ENCODE data around the gene BCAR1.

Gene BCAR1

DNA sequence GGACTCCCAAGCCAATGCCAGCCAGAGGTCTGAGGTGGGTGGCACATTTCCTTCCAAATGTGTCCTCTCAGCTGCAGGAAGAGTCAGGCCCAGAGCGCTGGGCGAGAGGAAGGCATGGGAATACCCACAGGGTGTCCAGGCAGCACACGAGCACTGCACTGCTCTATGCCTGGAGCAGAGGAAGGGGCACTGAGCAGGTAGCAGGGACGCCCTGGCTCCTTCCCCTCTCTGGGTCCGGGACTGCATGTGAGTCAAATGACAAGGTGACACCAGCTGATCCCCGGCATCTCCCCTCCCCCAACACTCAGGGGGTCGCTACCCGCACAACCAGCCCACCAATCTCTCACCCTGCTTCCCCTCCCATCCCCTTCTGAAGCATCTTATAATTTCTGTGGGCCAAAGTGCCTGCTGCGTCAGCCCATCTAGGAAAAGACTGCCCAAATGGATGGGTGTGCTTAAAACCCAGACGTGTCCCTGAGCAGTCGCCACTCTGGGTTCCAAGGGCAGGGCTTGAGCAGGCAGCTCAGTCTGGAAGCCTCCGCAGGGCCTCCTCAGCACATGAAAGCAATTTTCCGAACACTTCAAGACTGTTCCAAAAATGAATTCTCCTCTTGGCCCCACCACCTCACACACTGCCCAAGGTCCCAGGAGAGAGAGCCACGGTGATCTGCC lies 12.0 kb upstream of the BCAR1 start:
- Histone ChIP-seq H3K9me3 (ENCODE audit: control insufficient read depth, low read length) (no peaks in the 10 kb centered on the region), H3K36me3 (ENCODE audit: control insufficient read depth, insufficient read depth, low read length) (no peaks in the 10 kb centered on the region), H3K4me1 (ENCODE audit: control insufficient read depth, insufficient read depth, low read length, poor library complexity, severe bottlenecking) (peaks cover 7% of the 10 kb centered on the region), H3K27me3 (replicated peaks; ENCODE audit: control insufficient read depth, insufficient read depth, low read length, poor library complexity, severe bottlenecking) (peaks cover 25% of the 10 kb centered on the region), H3K4me3 (ENCODE audit: insufficient read depth, low read depth, low read length, poor library complexity, severe bottlenecking) (no peak overlapping the region), H3K27ac (ENCODE audit: insufficient read depth, low read length, poor library complexity, severe bottlenecking) (no peak overlapping the region)
- DNase-seq, result no peak

DNA sequence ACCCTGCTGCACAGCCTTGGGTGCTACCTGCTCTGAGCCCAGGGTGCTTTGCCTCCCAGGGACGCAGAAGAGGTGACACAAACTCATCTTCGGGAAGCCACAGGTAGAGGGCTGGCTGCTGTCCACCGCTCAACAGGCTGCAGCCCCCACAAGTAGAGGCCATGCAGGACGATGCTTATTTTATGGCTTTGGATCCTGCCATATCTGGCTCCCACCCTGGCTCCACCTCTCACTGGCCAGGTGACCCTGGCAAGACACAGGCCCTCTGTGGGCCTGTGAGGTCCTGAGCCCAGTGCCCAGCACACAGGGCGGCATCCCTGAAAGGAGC lies 11.3 kb upstream of the BCAR1 start:
- Histone ChIP-seq H3K27ac (ENCODE audit: insufficient read depth, low read length, poor library complexity, severe bottlenecking) (no peak overlapping the region), H3K27me3 (replicated peaks; ENCODE audit: control insufficient read depth, insufficient read depth, low read length, poor library complexity, severe bottlenecking) (peaks cover 25% of the 10 kb centered on the region), H3K9me3 (ENCODE audit: control insufficient read depth, low read length) (no peaks in the 10 kb centered on the region), H3K4me3 (ENCODE audit: insufficient read depth, low read depth, low read length, poor library complexity, severe bottlenecking) (no peak overlapping the region), H3K4me1 (ENCODE audit: control insufficient read depth, insufficient read depth, low read length, poor library complexity, severe bottlenecking) (peaks cover 7% of the 10 kb centered on the region), H3K36me3 (ENCODE audit: control insufficient read depth, insufficient read depth, low read length) (no peaks in the 10 kb centered on the region)
- DNase-seq, result no peak

DNA sequence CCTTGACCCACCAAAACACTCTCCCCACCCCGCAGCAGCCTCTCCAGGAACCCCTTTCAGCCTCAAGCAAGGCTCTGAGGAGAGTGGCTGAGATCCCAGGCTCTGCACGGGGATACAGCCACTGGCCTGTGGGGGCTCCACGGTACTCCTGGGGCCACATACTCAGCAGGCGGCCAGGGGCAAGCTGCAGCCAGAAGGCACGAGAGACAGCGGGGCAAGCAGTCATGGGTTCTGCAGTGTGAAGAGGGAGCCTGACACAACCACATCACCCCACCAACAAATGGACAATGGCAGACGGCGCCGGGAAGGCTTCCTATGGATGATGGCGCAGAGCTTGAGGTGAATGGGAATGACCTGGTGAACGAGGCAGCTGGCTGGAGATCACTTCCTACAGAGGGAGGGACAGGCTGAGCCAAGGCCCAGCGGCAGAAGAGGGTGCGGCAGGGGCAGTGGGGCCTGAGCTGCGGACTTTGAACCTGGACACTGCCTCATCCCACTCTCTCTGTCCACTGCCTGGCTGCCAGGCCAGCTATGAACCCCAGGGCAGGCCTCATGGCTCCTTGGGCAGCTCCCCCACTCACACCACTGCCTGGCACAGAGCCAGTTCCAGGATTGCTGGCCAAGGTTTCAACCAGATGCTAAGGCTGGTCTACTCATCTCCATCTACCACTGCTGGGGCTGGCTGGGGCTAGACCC lies 10.8 kb upstream of the BCAR1 start:
- H3K27me3 ChIP-seq (replicated peaks; ENCODE audit: control insufficient read depth, insufficient read depth, low read length, poor library complexity, severe bottlenecking), result peaks cover 25% of the 10 kb centered on the region
- H3K4me1 ChIP-seq (ENCODE audit: control insufficient read depth, insufficient read depth, low read length, poor library complexity, severe bottlenecking), result peaks cover 7% of the 10 kb centered on the region
- H3K27ac ChIP-seq (ENCODE audit: insufficient read depth, low read length, poor library complexity, severe bottlenecking), result no peak overlapping the region
- DNase-seq, result no peak
- no peaks in the 10 kb centered on the region for H3K9me3 ChIP-seq (ENCODE audit: control insufficient read depth, low read length)
- H3K4me3 ChIP-seq (ENCODE audit: insufficient read depth, low read depth, low read length, poor library complexity, severe bottlenecking), result no peak overlapping the region
- no peaks in the 10 kb centered on the region for H3K36me3 ChIP-seq (ENCODE audit: control insufficient read depth, insufficient read depth, low read length)

DNA sequence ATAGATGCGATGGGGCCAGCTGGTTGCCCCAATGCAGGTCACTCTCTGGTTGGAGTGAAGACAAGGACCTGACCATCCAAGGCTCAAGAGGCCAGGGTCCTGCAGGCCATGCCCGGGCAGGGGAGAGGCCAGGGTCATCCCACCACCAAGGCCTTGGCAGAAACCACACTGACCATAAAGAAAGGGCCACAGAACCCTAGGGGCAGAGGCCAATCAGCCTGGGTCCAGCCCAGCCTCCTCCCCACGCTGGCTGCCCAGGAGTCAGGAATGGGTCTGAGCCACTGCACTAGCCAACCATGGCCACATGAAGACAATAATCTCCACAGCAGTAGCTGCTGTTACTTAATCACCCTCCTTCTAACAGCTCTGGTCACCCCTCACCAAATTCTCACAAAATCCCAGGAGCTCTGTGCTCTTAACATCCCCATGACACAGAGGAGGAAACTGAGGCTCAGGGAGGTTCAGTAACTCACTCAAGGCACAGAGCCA lies 10.2 kb upstream of the BCAR1 start:
- Histone ChIP-seq H3K4me3 (ENCODE audit: insufficient read depth, low read depth, low read length, poor library complexity, severe bottlenecking) (no peak overlapping the region), H3K27ac (ENCODE audit: insufficient read depth, low read length, poor library complexity, severe bottlenecking) (no peak overlapping the region)

DNA sequence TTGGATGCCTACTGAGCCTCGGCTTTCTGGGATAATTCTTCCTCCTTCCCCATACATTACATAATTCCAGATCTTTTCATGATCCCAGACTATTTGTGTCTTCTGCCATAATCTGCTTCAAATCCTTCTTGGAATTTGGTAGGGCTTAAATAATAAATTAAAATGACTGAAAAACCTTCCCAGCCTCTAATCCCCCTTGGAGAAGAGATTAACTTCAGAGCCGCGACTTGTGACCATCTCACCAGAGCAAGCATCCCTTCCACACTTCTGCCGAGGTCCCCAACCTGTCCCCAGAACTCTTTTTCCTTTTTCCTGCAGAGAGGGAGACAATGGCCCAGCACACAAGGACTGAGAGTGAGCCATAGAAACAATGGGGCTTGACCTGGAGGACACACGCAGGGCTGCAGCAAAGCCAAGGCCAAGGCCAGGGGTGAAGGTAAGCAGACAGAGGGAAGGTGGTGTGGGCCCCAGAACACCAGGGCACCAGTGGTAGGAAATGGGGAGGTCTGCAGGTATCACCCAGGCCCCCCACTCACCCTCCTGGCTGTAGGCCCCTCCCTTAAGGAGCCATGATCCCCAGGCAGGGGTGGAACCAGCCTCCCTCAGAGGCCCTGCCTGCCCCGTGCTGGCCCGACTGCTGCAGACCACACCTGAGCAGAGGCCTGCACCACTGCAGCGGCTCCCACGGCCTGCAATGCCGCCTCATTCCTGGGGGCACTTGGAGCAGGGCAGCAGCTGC lies 9.6 kb upstream of the BCAR1 start:
- H3K4me1 ChIP-seq (ENCODE audit: control insufficient read depth, insufficient read depth, low read length, poor library complexity, severe bottlenecking), result peaks cover 7% of the 10 kb centered on the region
- H3K27me3 ChIP-seq (replicated peaks; ENCODE audit: control insufficient read depth, insufficient read depth, low read length, poor library complexity, severe bottlenecking), result peaks cover 20% of the 10 kb centered on the region
- no peak for DNase-seq
- no peaks in the 10 kb centered on the region for H3K36me3 ChIP-seq (ENCODE audit: control insufficient read depth, insufficient read depth, low read length)
- H3K9me3 ChIP-seq (ENCODE audit: control insufficient read depth, low read length), result no peaks in the 10 kb centered on the region
- H3K27ac ChIP-seq (ENCODE audit: insufficient read depth, low read length, poor library complexity, severe bottlenecking), result no peak overlapping the region
- H3K4me3 ChIP-seq (ENCODE audit: insufficient read depth, low read depth, low read length, poor library complexity, severe bottlenecking), result no peak overlapping the region

More for the DNA sequence above, 10.2 kb upstream of the BCAR1 start:
- H3K36me3 ChIP-seq (ENCODE audit: control insufficient read depth, insufficient read depth, low read length), result no peaks in the 10 kb centered on the region
- H3K4me1 ChIP-seq (ENCODE audit: control insufficient read depth, insufficient read depth, low read length, poor library complexity, severe bottlenecking), result peaks cover 7% of the 10 kb centered on the region
- H3K27me3 ChIP-seq (replicated peaks; ENCODE audit: control insufficient read depth, insufficient read depth, low read length, poor library complexity, severe bottlenecking), result peaks cover 25% of the 10 kb centered on the region
- no peaks in the 10 kb centered on the region for H3K9me3 ChIP-seq (ENCODE audit: control insufficient read depth, low read length)
- DNase-seq, result no peak

DNA sequence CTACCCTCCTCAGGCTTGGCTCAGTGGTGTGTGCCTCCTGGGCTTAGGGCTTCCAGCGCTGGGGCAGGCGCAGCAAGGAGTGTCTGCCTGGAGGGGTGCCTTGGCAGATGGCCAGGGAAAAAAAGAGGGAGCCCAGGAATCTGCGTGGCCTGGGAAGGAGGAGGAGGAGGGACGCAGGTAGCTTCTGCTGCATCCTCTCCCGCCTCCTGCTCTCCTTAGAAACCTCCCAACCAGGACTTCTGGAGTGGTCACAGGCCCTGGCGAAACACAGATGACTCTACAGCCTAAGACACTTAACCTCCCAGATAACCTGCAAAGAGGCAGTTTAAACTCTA lies 7.3 kb upstream of the BCAR1 start:
- no peaks in the 10 kb centered on the region for H3K9me3 ChIP-seq (ENCODE audit: control insufficient read depth, low read length)
- H3K4me1 ChIP-seq (ENCODE audit: control insufficient read depth, insufficient read depth, low read length, poor library complexity, severe bottlenecking), result no peaks in the 10 kb centered on the region
- H3K4me3 ChIP-seq (ENCODE audit: insufficient read depth, low read depth, low read length, poor library complexity, severe bottlenecking), result no peak overlapping the region
- peaks cover 3% of the 10 kb centered on the region for H3K27me3 ChIP-seq (replicated peaks; ENCODE audit: control insufficient read depth, insufficient read depth, low read length, poor library complexity, severe bottlenecking)
- no peak overlapping the region for H3K27ac ChIP-seq (ENCODE audit: insufficient read depth, low read length, poor library complexity, severe bottlenecking)
- no peak for DNase-seq
- H3K36me3 ChIP-seq (ENCODE audit: control insufficient read depth, insufficient read depth, low read length), result no peaks in the 10 kb centered on the region

DNA sequence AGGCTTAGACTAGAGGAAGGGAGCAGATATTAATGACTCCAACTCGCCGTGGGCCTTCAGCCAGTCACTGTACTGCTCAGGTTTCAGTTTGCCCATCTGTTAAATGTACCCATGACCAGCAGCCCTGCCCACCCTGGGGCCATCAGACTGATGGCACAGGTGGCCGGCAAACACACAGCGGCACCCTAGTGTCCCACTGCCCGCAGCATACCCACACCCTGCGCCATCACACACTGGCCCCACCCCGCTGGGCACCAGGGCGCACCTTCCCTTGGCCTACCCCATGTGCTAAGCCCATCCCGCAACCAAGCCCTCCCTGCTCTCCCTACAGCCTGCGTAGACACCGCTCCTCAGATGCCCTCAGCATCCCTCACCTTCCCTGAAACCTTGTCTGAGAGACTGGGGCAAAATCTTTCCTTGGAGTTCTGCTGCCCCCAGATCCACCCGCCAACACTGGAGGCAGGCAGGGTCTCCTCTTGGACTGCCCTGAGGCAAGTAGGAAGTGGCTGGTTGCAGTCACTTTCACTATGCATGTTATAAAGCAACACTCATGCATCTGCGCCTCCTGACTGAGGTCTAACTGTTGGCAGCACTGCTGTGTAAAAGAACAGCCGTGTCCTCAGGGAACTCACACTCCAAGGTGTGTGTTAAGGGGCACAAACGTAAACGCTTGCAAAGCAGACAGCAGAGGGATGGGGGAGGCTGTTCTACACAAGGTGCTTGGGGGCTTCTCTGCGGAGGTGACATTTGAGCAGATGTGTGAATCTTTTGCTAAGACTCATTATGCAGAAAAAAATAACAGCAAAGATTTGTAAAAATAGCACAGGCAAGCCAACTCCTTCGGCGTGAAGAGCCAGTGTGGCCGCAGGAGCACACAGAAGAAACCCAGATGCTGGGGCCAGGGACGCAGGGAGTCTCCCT lies 6.7 kb upstream of the BCAR1 start:
- H3K36me3 ChIP-seq (ENCODE audit: control insufficient read depth, insufficient read depth, low read length), result no peaks in the 10 kb centered on the region
- H3K27me3 ChIP-seq (replicated peaks; ENCODE audit: control insufficient read depth, insufficient read depth, low read length, poor library complexity, severe bottlenecking), result peaks cover 5% of the 10 kb centered on the region
- H3K27ac ChIP-seq (ENCODE audit: insufficient read depth, low read length, poor library complexity, severe bottlenecking), result no peak overlapping the region
- H3K9me3 ChIP-seq (ENCODE audit: control insufficient read depth, low read length), result no peaks in the 10 kb centered on the region
- no peaks in the 10 kb centered on the region for H3K4me1 ChIP-seq (ENCODE audit: control insufficient read depth, insufficient read depth, low read length, poor library complexity, severe bottlenecking)
- DNase-seq, result no peak
- no peak overlapping the region for H3K4me3 ChIP-seq (ENCODE audit: insufficient read depth, low read depth, low read length, poor library complexity, severe bottlenecking)

DNA sequence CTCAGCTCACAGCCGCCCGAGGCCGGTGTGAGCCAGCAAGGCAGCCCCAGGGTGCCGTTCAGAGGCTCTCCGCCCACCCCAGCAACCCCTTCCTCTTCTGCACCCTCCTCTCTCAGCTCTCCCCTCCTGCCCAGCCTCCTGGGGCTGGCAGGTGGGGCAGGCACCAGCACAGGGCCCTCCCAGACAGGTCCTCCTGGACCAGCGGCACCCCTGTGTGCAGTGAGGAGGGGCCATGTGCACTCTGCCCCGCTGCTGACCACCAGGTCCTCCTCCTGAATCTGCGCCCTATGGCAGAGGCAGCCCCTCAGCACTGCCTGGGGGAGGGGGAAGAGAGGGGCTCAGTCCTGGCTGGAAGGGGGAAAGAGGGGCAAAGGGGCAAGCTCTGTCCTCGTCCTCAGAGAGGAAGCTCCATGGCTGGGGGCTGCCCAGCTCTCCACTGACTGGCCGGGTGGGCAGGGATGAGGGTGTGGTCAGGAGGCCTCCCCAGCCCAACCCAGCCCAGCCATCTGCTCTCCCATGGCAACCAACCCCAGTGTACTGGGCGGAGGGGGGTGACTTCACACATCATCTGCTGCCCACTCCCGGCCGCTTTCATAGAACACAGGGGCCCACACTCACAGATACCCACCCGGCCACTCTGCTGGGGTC lies 5.4 kb upstream of the BCAR1 start:
- no peaks in the 10 kb centered on the region for H3K36me3 ChIP-seq (ENCODE audit: control insufficient read depth, insufficient read depth, low read length)
- no peak for DNase-seq
- H3K9me3 ChIP-seq (ENCODE audit: control insufficient read depth, low read length), result no peaks in the 10 kb centered on the region
- H3K4me3 ChIP-seq (ENCODE audit: insufficient read depth, low read depth, low read length, poor library complexity, severe bottlenecking), result no peak overlapping the region
- H3K27ac ChIP-seq (ENCODE audit: insufficient read depth, low read length, poor library complexity, severe bottlenecking), result no peak overlapping the region
- peaks cover 4% of the 10 kb centered on the region for H3K4me1 ChIP-seq (ENCODE audit: control insufficient read depth, insufficient read depth, low read length, poor library complexity, severe bottlenecking)
- peaks cover 17% of the 10 kb centered on the region for H3K27me3 ChIP-seq (replicated peaks; ENCODE audit: control insufficient read depth, insufficient read depth, low read length, poor library complexity, severe bottlenecking)

DNA sequence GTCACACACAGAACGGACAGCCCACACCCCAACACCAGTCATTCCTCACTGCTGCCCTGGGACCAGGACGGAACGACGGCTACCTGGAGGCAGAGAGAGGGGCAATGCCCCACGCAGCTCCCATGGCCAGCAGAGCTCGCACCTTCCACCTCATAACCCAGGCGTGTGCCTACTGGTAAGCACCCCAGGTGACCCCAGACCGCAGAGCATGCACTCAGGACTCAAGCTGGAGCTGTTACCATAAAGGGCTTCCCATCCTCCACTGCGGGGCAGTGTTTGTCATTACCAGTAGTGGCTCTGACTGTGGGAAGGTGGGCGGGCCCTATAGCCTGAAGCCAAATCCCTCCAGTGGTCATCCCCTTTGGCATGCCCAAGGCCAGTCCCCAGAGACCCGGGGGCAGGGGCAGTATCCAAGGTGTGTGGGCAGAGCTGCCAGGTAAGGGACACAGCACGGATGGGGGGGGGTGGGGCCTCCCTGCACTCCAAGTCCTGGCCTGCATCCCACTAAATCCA lies 4.7 kb upstream of the BCAR1 start:
- no peak for DNase-seq
- H3K27me3 ChIP-seq (replicated peaks; ENCODE audit: control insufficient read depth, insufficient read depth, low read length, poor library complexity, severe bottlenecking), result peaks cover 22% of the 10 kb centered on the region
- H3K4me3 ChIP-seq (ENCODE audit: insufficient read depth, low read depth, low read length, poor library complexity, severe bottlenecking), result no peak overlapping the region
- H3K36me3 ChIP-seq (ENCODE audit: control insufficient read depth, insufficient read depth, low read length), result no peaks in the 10 kb centered on the region
- H3K4me1 ChIP-seq (ENCODE audit: control insufficient read depth, insufficient read depth, low read length, poor library complexity, severe bottlenecking), result peaks cover 5% of the 10 kb centered on the region
- no peak overlapping the region for H3K27ac ChIP-seq (ENCODE audit: insufficient read depth, low read length, poor library complexity, severe bottlenecking)
- H3K9me3 ChIP-seq (ENCODE audit: control insufficient read depth, low read length), result no peaks in the 10 kb centered on the region
